HepG2 (cell line): ENCODE results near the gene CASS4. TPM values are rescaled to one million over a fixed set of nuclear protein-coding genes. Genes with fewer than 3 reads are reported as not detected.

Experiments
- ATRX ChIP-seq: sonication (generic); formaldehyde crosslinking; IDR thresholded peaks from 2 replicates; pipeline ENCODE4 v1.4.0; 2020; ENCODE audit warnings: missing genetic modification reagents, borderline replicate concordance
- DNMT1 ChIP-seq: sonication (generic); formaldehyde crosslinking; IDR thresholded peaks from 2 replicates; pipeline ENCODE4 v1.5.1; 2020; ENCODE audit warnings: mild to moderate bottlenecking, missing genetic modification reagents
- ELF1 ChIP-seq: sonication (generic); formaldehyde crosslinking; IDR thresholded peaks from 2 replicates; pipeline ENCODE4 v1.4.0; 2020; ENCODE audit warnings: missing genetic modification reagents
- ERF ChIP-seq: IDR thresholded peaks from 2 replicates; pipeline ENCODE4 v1.6.1; 2018; ENCODE audit warnings: missing biosample characterization, missing genetic modification reagents
- HNRNPUL1 ChIP-seq: fragments of 200-400 bp; formaldehyde crosslinking; IDR thresholded peaks from 2 replicates; pipeline ENCODE4 v1.6.1; 2017; ENCODE audit warnings: low read depth, mild to moderate bottlenecking, low read length, moderate library complexity
- HOXA9 ChIP-seq: sonication (generic); formaldehyde crosslinking; IDR thresholded peaks from 2 replicates; pipeline ENCODE4 v1.8.1; 2022; ENCODE audit warnings: missing genetic modification reagents, mild to moderate bottlenecking, moderate library complexity, borderline replicate concordance
- MED8 ChIP-seq: sonication (generic); formaldehyde crosslinking; IDR thresholded peaks from 2 replicates; pipeline ENCODE4 v1.8.1; 2023; ENCODE audit warnings: mild to moderate bottlenecking, missing genetic modification reagents; ENCODE audit not compliant: insufficient replicate concordance
- NFKB2 ChIP-seq: sonication (generic); formaldehyde crosslinking; IDR thresholded peaks from 2 replicates; pipeline ENCODE4 v1.4.0; 2020; ENCODE audit warnings: missing genetic modification reagents, borderline replicate concordance
- ONECUT2 ChIP-seq: sonication (generic); formaldehyde crosslinking; IDR thresholded peaks from 2 replicates; pipeline ENCODE4 v1.4.0; 2020; ENCODE audit warnings: missing genetic modification reagents
- PHB2 ChIP-seq: fragments of 450-650 bp; IDR thresholded peaks from 2 replicates; pipeline ENCODE4 v1.6.1; 2018; ENCODE audit not compliant: partially characterized antibody
- PHF5A ChIP-seq: IDR thresholded peaks from one replicate; pipeline ENCODE4 v1.6.1; 2018; ENCODE audit warnings: low read depth, missing genetic modification reagents; ENCODE audit not compliant: unreplicated experiment
- POLR2AphosphoS2 ChIP-seq: IDR thresholded peaks from 2 replicates; pipeline ENCODE4 v1.6.1; 2011; ENCODE audit warnings: low read depth, low read length, improper control_type of control experiment
- U2AF2 ChIP-seq: fragments of 200-400 bp; formaldehyde crosslinking; IDR thresholded peaks from 2 replicates; pipeline ENCODE4 v1.6.1; 2017; ENCODE audit warnings: low read depth, mild to moderate bottlenecking, low read length
- ZBED4 ChIP-seq: sonication (generic); formaldehyde crosslinking; IDR thresholded peaks from 2 replicates; pipeline ENCODE4 v1.4.0; 2020; ENCODE audit warnings: missing genetic modification reagents, borderline replicate concordance
- ZFP36 ChIP-seq: fragments of 150-350 bp; IDR thresholded peaks from 2 replicates; pipeline ENCODE4 v1.6.1; 2018; ENCODE audit warnings: borderline replicate concordance, low read length, low read depth; ENCODE audit not compliant: partially characterized antibody
- ZNF510 ChIP-seq: sonication (generic); formaldehyde crosslinking; IDR thresholded peaks from 2 replicates; pipeline ENCODE4 v1.4.0; 2020; ENCODE audit warnings: low read depth, mild to moderate bottlenecking, missing genetic modification reagents
- ZNF605 ChIP-seq: sonication (generic); formaldehyde crosslinking; IDR thresholded peaks from 2 replicates; pipeline ENCODE4 v1.8.0; 2022; ENCODE audit warnings: mild to moderate bottlenecking, missing genetic modification reagents
- ZNF672 ChIP-seq: sonication (generic); formaldehyde crosslinking; IDR thresholded peaks from 2 replicates; pipeline ENCODE4 v1.8.1; 2022; ENCODE audit warnings: missing genetic modification reagents
- ZNF773 ChIP-seq: sonication (generic); formaldehyde crosslinking; IDR thresholded peaks from 2 replicates; pipeline ENCODE4 v1.4.0; 2020; ENCODE audit warnings: missing genetic modification reagents, borderline replicate concordance
- ZSCAN20 ChIP-seq: sonication (generic); formaldehyde crosslinking; IDR thresholded peaks from 2 replicates; pipeline ENCODE4 v1.4.0; 2020; ENCODE audit warnings: missing genetic modification reagents, mild to moderate bottlenecking, borderline replicate concordance
- polyA plus RNA-seq, 8 experiments: library from polyadenylated mRNA; depleted of rRNA in 3 of 8; stranded (reverse) in 7 of 8; unstranded in 1 of 8; fragments of >200 nt; fragmentation: Illumina TruSeq in 4 of 8; extraction: Trizol in 4 of 8; gene quantifications; 2 replicates each; pipeline versions ENCODE4 v1.2.1 to v1.2.3, GENCODE V29; 2011 to 2016; ENCODE audit warnings: low read depth in 4 of 8, missing spikeins in 1 of 8, mixed read lengths in 1 of 8; ENCODE audit not compliant: insufficient read depth in 1 of 8
- total RNA-seq, 5 experiments: library from RNA; depleted of rRNA; stranded (reverse); fragments of >200 nt; fragmentation: Illumina TruSeq; extraction: Trizol; gene quantifications; 2 replicates each; pipeline ENCODE4 v1.2.3, GENCODE V29; 2016; ENCODE audit warnings: low read depth in 1 of 5
- TF ChIP-seq, protein P1 (sequence below): sonication (generic); formaldehyde crosslinking; IDR thresholded peaks from 2 replicates; pipeline ENCODE4 v1.4.0; 2020; ENCODE audit warnings: missing genetic modification reagents
- TF ChIP-seq, protein P2 (sequence below), 2 experiments: sonication (generic) in 1 of 2; formaldehyde crosslinking in 1 of 2; IDR thresholded peaks; 2 replicates each; pipeline versions ENCODE4 v1.4.0 to v1.6.1; 2018 to 2020; ENCODE audit warnings: missing genetic modification reagents in 2 of 2, borderline replicate concordance in 1 of 2, low read depth in 1 of 2, mild to moderate bottlenecking in 1 of 2, missing biosample characterization in 1 of 2

Gene CASS4
- total and polyA plus RNA-seq, 2 of the 13 experiments (the other 11 are each of a cell fraction or from before 2014, with no cell fraction given), result 0.17 to 0.49 TPM

DNA sequence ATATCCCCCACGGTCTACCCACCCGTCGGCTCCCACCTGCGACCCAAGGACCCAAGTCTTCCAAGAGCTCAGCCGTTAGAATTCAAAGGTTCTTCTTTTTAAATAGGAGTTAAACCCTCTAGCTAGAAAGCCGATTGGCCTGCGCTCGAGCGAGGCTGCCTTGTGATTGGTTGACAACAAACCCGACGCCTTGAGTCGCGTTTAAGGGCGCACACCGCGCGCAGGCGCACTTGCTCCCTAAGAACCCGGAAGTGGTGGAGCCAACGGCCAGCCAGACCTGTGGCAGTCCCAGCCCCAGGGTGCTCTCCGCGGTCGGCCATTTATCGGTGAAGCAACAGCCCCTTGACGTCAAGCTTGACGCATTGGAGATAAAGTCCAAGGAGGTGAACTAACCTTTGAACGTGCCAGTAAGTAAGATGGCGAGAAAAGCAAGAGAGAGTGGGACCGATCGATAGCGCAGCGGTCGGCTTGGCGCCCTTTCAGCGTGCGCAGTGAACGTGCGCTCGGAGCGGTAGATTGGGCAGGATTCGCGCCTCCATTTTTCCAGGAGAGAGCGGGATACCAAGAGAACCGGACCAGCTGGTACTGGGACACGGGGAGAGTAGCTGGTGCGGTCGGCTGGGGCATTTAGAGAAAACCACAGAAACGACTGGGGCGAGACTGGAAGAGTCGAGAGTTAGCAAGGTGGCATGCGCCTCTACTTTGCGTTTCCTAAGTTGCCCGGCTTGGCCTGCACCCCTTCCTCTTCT lies 19.8 kb upstream of the CASS4 start, which contains the start of the genes AURKA and CSTF1 (continued):
- TF ChIP-seq ZBED4 (peak; percentile 92), ELF1 (CRISPR knock-in tag) (peak; percentile 100), MED8 (CRISPR knock-in tag) (peak; percentile 84), POLR2AphosphoS2 (peak; percentile 97), NFKB2 (CRISPR knock-in tag) (peak; percentile 99), PHB2 (no peak), DNMT1 (CRISPR knock-in tag) (no peak), PHF5A (peak; percentile 98), HOXA9 (CRISPR knock-in tag) (peak; percentile 64; the same call in 1 of the 2 replicates), HNRNPUL1 (no peak), ZNF773 (CRISPR knock-in tag) (peak; percentile 96; the same call in 1 of the 2 replicates), ATRX (no peak), ONECUT2 (CRISPR knock-in tag) (peak; percentile 98), ZNF605 (CRISPR knock-in tag) (peak; percentile 100), ZSCAN20 (CRISPR knock-in tag) (peak; percentile 94), ERF (peak; percentile 98), U2AF2 (0 out of 2 replicates have a peak, but pooled peaks have one; percentile 45), ZNF672 (CRISPR knock-in tag) (no peak), ZNF510 (CRISPR knock-in tag) (peak; percentile 92), ZFP36 (no peak)
- TF ChIP-seq, protein P1, sequence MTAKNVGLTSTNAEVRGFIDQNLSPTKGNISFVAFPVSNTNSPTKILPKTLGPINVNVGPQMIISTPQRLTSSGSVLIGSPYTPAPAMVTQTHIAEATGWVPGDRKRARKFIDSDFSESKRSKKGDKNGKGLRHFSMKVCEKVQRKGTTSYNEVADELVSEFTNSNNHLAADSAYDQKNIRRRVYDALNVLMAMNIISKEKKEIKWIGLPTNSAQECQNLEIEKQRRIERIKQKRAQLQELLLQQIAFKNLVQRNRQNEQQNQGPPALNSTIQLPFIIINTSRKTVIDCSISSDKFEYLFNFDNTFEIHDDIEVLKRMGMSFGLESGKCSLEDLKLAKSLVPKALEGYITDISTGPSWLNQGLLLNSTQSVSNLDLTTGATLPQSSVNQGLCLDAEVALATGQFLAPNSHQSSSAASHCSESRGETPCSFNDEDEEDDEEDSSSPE (CRISPR knock-in tag), result peak; percentile 98
- TF ChIP-seq, protein P2, sequence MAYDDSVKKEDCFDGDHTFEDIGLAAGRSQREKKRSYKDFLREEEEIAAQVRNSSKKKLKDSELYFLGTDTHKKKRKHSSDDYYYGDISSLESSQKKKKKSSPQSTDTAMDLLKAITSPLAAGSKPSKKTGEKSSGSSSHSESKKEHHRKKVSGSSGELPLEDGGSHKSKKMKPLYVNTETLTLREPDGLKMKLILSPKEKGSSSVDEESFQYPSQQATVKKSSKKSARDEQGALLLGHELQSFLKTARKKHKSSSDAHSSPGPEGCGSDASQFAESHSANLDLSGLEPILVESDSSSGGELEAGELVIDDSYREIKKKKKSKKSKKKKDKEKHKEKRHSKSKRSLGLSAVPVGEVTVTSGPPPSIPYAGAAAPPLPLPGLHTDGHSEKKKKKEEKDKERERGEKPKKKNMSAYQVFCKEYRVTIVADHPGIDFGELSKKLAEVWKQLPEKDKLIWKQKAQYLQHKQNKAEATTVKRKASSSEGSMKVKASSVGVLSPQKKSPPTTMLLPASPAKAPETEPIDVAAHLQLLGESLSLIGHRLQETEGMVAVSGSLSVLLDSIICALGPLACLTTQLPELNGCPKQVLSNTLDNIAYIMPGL (CRISPR knock-in tag; IDR thresholded peaks at IDR 0.05; ENCODE audit: borderline replicate concordance in 1 of 2, low read depth in 1 of 2), result peak; percentile 92 to 99
